ENCODE measurements around the gene ZNF860.
A peak's percentile ranks its signal among the peaks of the same experiment; 100 is the strongest.
"Not testable (repeated sequence)": the region's sequence is repeated elsewhere in the genome, so short reads cannot be mapped to it uniquely, and the experiment has no call there.

The ZNF860 gene

GRCh38 chr3:31997500-31997899 lies 15.9 kb downstream of the ZNF860 start:
- DNase-seq (ENCODE audit: low read depth): no peak

- DNase-seq (ENCODE audit: low read depth): no peak
Observed at GRCh38 chr3:31999907-32000439, 18.4 kb downstream of the ZNF860 start.

GRCh38 chr3:32000877-32001276 lies 19.3 kb downstream of the ZNF860 start:
- DNase-seq (ENCODE audit: low read depth): no peak

- no peak for DNase-seq (ENCODE audit: low read depth)
Observed at GRCh38 chr3:32002561-32003368, 21.2 kb downstream of the ZNF860 start.

GRCh38 chr3:32003380-32003779 lies 21.8 kb downstream of the ZNF860 start:
- no peak for DNase-seq (ENCODE audit: low read depth)

GRCh38 chr3:32004113-32004765 lies 22.7 kb downstream of the ZNF860 start:
- DNase-seq (ENCODE audit: low read depth): no peak

GRCh38 chr3:32009101-32009500 lies 27.6 kb downstream of the ZNF860 start:
- peak; percentile 49 for DNase-seq (ENCODE audit: low read depth)

GRCh38 chr3:32009957-32010356 lies 28.4 kb downstream of the ZNF860 start:
- no peak for DNase-seq (ENCODE audit: low read depth)

- DNase-seq (ENCODE audit: low read depth): not testable (repeated sequence)
Observed at GRCh38 chr3:32010699-32011098, 29.1 kb downstream of the ZNF860 start.

GRCh38 chr3:32015638-32016037 lies 34.1 kb downstream of the ZNF860 start:
- not testable (repeated sequence) for DNase-seq (ENCODE audit: low read depth)

- DNase-seq (ENCODE audit: low read depth): no peak
Observed at GRCh38 chr3:32017286-32017685, 35.7 kb downstream of the ZNF860 start.

GRCh38 chr3:32018757-32019564 lies 37.4 kb downstream of the ZNF860 start:
- DNase-seq (ENCODE audit: low read depth): peak; percentile 62

- DNase-seq (ENCODE audit: low read depth): no peak
Observed at GRCh38 chr3:32021155-32021554, 39.6 kb downstream of the ZNF860 start.

- no peak for DNase-seq (ENCODE audit: low read depth)
Observed at GRCh38 chr3:32021748-32022147, 40.2 kb downstream of the ZNF860 start.

- no peak for DNase-seq (ENCODE audit: low read depth)
Observed at GRCh38 chr3:32022947-32023346, 41.4 kb downstream of the ZNF860 start.

GRCh38 chr3:32026593-32026992 lies 45.0 kb downstream of the ZNF860 start:
- no peak for DNase-seq (ENCODE audit: low read depth)

GRCh38 chr3:32037932-32038267 lies 56.4 kb downstream of the ZNF860 start:
- no peak for DNase-seq (ENCODE audit: low read depth)

- DNase-seq (ENCODE audit: low read depth): no peak
Observed at GRCh38 chr3:32041316-32041715, 59.8 kb downstream of the ZNF860 start.

All from ELR (cell line).